HepG2 (cell line): Measurements from ENCODE around the gene RAN. TPM values are rescaled to one million over a fixed set of nuclear protein-coding genes. Genes with fewer than 3 reads are reported as not detected.
A peak's percentile ranks its signal among the peaks of the same experiment; 100 is the strongest.

Source experiments
- ARNT ChIP-seq: fragments of 450-650 bp; IDR thresholded peaks from 2 replicates; pipeline ENCODE4 v1.6.1; 2017
- CAMTA2 ChIP-seq: sonication (generic); formaldehyde crosslinking; IDR thresholded peaks from 2 replicates; pipeline ENCODE4 v1.4.0; 2020; ENCODE audit warnings: mild to moderate bottlenecking, missing genetic modification reagents, borderline replicate concordance
- CEBPG ChIP-seq: IDR thresholded peaks from 2 replicates; pipeline ENCODE4 v1.6.1; 2016
- EHMT2 ChIP-seq: fragments of 200-600 bp; sonication (generic); IDR thresholded peaks from 2 replicates; pipeline ENCODE4 v1.7.0; 2017; ENCODE audit warnings: antibody characterized with exemption, low read depth, low read length, borderline replicate concordance
- HNF4G ChIP-seq, 2 experiments: sonication (generic) in 1 of 2; formaldehyde crosslinking in 1 of 2; IDR thresholded peaks; 2 replicates each; pipeline versions ENCODE4 v1.4.0 to v1.6.1; 2011 to 2020; ENCODE audit warnings: borderline replicate concordance in 2 of 2, low read depth in 2 of 2, mild to moderate bottlenecking in 2 of 2, low read length in 1 of 2, missing genetic modification reagents in 1 of 2, moderate library complexity in 1 of 2
- MBD4 ChIP-seq: IDR thresholded peaks from 2 replicates; pipeline ENCODE4 v1.6.1; 2012; ENCODE audit warnings: low read length, inconsistent platforms, borderline replicate concordance
- NCOA2 ChIP-seq: sonication (generic); formaldehyde crosslinking; IDR thresholded peaks from 2 replicates; pipeline ENCODE4 v1.8.0; 2022; ENCODE audit warnings: inconsistent platforms
- RAD51 ChIP-seq: fragments of 450-650 bp; IDR thresholded peaks from 2 replicates; pipeline ENCODE4 v1.6.1; 2016; ENCODE audit warnings: borderline replicate concordance
- RBM22 ChIP-seq: fragments of 200-400 bp; formaldehyde crosslinking; optimal IDR thresholded peaks from 2 replicates; pipeline ENCODE3; 2017; ENCODE audit warnings: mild to moderate bottlenecking, low read length, moderate library complexity
- REL ChIP-seq: sonication (generic); formaldehyde crosslinking; conservative IDR thresholded peaks from 2 replicates; pipeline ENCODE4 v1.8.0; 2022; ENCODE audit warnings: mild to moderate bottlenecking, missing genetic modification reagents, moderate library complexity
- RFX1 ChIP-seq: fragments of 450-650 bp; IDR thresholded peaks from 2 replicates; pipeline ENCODE4 v1.6.1; 2017
- SMAD3 ChIP-seq: sonication (generic); formaldehyde crosslinking; IDR thresholded peaks from 2 replicates; pipeline ENCODE4 v1.4.0; 2020; ENCODE audit warnings: missing genetic modification reagents
- SOX5 ChIP-seq: IDR thresholded peaks from 2 replicates; pipeline ENCODE4 v1.6.1; 2016; ENCODE audit warnings: borderline replicate concordance
- SP2 ChIP-seq: sonication (generic); formaldehyde crosslinking; IDR thresholded peaks from 2 replicates; pipeline ENCODE4 v1.5.1; 2020; ENCODE audit warnings: mild to moderate bottlenecking, missing genetic modification reagents
- ZNF12 ChIP-seq: sonication (generic); formaldehyde crosslinking; IDR thresholded peaks from 2 replicates; pipeline ENCODE4 v1.5.0; 2020; ENCODE audit warnings: missing genetic modification reagents
- ZNF253 ChIP-seq: sonication (generic); formaldehyde crosslinking; IDR thresholded peaks from 2 replicates; pipeline ENCODE4 v1.8.0; 2022; ENCODE audit warnings: mild to moderate bottlenecking, missing genetic modification reagents, borderline replicate concordance
- ZNF564 ChIP-seq: sonication (generic); formaldehyde crosslinking; IDR thresholded peaks from 2 replicates; pipeline ENCODE4 v1.8.1; 2023; ENCODE audit warnings: mild to moderate bottlenecking, missing genetic modification reagents
- ZNF567 ChIP-seq: sonication (generic); formaldehyde crosslinking; IDR thresholded peaks from 2 replicates; pipeline ENCODE4 v1.8.1; 2023; ENCODE audit warnings: mild to moderate bottlenecking, missing genetic modification reagents, borderline replicate concordance
- ZNF614 ChIP-seq: IDR thresholded peaks from 2 replicates; pipeline ENCODE4 v1.6.1; 2018; ENCODE audit warnings: missing biosample characterization, missing genetic modification reagents, inconsistent platforms, borderline replicate concordance
- ZNF724P ChIP-seq: sonication (generic); formaldehyde crosslinking; IDR thresholded peaks from 2 replicates; pipeline ENCODE4 v1.8.0; 2022; ENCODE audit warnings: missing genetic modification reagents, borderline replicate concordance
- polyA plus RNA-seq, 8 experiments: library from polyadenylated mRNA; depleted of rRNA in 3 of 8; stranded (reverse) in 7 of 8; unstranded in 1 of 8; fragments of >200 nt; fragmentation: Illumina TruSeq in 4 of 8; extraction: Trizol in 4 of 8; gene quantifications; 2 replicates each; pipeline versions ENCODE4 v1.2.1 to v1.2.3, GENCODE V29; 2011 to 2016; ENCODE audit warnings: low read depth in 4 of 8, missing spikeins in 1 of 8, mixed read lengths in 1 of 8; ENCODE audit not compliant: insufficient read depth in 1 of 8
- total RNA-seq, 5 experiments: library from RNA; depleted of rRNA; stranded (reverse); fragments of >200 nt; fragmentation: Illumina TruSeq; extraction: Trizol; gene quantifications; 2 replicates each; pipeline ENCODE4 v1.2.3, GENCODE V29; 2016; ENCODE audit warnings: low read depth in 1 of 5
- TF ChIP-seq, protein P1 (sequence below): IDR thresholded peaks from 2 replicates; pipeline ENCODE4 v1.6.1; 2016; ENCODE audit warnings: missing compliant biosample characterization, missing genetic modification reagents, borderline replicate concordance
- TF ChIP-seq, protein P2 (sequence below): sonication (generic); formaldehyde crosslinking; IDR thresholded peaks from 2 replicates; pipeline ENCODE4 v1.5.0; 2020; ENCODE audit warnings: mild to moderate bottlenecking, missing genetic modification reagents
- TF ChIP-seq, protein P3 (sequence below): IDR thresholded peaks from 2 replicates; pipeline ENCODE4 v1.6.1; 2018; ENCODE audit warnings: missing genetic modification reagents, mild to moderate bottlenecking, missing compliant biosample characterization
- TF ChIP-seq, protein P4 (sequence below): sonication (generic); formaldehyde crosslinking; conservative IDR thresholded peaks from 2 replicates; pipeline ENCODE4 v1.4.0; 2020; ENCODE audit warnings: missing genetic modification reagents

The RAN gene
- total and polyA plus RNA-seq, 2 of the 13 experiments (the other 11 are each of a cell fraction or from before 2014, with no cell fraction given) = 1,335 to 1,630 TPM

DNA sequence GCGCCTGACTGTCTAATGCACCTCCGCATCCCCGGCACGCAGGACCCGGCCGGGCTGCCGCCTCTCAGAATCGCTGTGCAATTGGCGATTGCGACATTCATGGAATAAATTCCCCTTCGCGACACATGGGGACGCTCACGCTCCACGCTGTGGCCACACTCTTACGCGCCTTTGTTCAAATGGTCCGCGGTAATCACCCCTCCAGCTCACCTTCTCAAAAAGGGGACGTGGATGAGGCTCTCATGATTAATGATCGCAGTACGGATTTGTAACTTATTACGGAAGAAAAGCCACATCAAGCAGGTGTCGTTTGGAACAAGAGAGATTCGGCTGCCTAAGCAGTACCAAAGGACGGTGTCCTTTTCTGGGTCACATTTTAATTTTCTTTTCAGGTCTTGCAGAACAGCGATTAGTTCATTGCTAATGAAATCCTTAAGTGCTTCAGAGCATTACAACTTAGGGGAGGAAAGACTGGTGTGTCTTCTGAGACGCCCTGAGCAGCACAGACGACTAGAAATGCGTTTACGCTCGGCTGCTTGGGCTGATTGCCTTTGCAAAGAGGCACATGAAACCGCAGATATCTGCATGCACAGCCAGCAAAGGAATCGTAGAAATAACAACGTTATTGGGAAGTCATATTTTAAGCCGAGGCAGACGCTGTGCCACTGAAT lies 44.5 kb downstream of the RAN start (continued):
- TF ChIP-seq HNF4G (IDR thresholded peaks at IDR 0.05; ENCODE audit: borderline replicate concordance, low read depth, low read length) (no peak), HNF4G (CRISPR knock-in tag; IDR thresholded peaks at IDR 0.05; ENCODE audit: borderline replicate concordance, low read depth) (no peak), ZNF614 (CRISPR knock-in tag) (peak; percentile 76; the same call in 1 of the 2 replicates), MBD4 (no peak), SMAD3 (CRISPR knock-in tag) (no peak; the same call in 1 of the 2 replicates), NCOA2 (no peak), RBM22 (no peak), ZNF724P (CRISPR knock-in tag) (no peak), SOX5 (CRISPR knock-in tag) (0 out of 2 replicates have a peak, but pooled peaks have one; percentile 26), ARNT (no peak), CEBPG (CRISPR knock-in tag) (peak; percentile 99), ZNF564 (CRISPR knock-in tag) (no peak), EHMT2 (no peak), ZNF12 (CRISPR knock-in tag) (no peak), RFX1 (no peak), RAD51 (no peak), SP2 (CRISPR knock-in tag) (no peak), ZNF253 (CRISPR knock-in tag) (no peak), ZNF567 (CRISPR knock-in tag) (no peak), REL (CRISPR knock-in tag) (no peak), CAMTA2 (CRISPR knock-in tag) (no peak)
- TF ChIP-seq, protein P1, sequence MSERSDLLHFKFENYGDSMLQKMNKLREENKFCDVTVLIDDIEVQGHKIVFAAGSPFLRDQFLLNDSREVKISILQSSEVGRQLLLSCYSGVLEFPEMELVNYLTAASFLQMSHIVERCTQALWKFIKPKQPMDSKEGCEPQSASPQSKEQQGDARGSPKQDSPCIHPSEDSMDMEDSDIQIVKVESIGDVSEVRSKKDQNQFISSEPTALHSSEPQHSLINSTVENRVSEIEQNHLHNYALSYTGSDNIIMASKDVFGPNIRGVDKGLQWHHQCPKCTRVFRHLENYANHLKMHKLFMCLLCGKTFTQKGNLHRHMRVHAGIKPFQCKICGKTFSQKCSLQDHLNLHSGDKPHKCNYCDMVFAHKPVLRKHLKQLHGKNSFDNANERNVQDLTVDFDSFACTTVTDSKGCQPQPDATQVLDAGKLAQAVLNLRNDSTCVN (CRISPR knock-in tag) = peak; percentile 26; the same call in 1 of the 2 replicates
- TF ChIP-seq, protein P2, sequence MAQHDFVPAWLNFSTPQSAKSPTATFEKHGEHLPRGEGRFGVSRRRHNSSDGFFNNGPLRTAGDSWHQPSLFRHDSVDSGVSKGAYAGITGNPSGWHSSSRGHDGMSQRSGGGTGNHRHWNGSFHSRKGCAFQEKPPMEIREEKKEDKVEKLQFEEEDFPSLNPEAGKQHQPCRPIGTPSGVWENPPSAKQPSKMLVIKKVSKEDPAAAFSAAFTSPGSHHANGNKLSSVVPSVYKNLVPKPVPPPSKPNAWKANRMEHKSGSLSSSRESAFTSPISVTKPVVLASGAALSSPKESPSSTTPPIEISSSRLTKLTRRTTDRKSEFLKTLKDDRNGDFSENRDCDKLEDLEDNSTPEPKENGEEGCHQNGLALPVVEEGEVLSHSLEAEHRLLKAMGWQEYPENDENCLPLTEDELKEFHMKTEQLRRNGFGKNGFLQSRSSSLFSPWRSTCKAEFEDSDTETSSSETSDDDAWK (CRISPR knock-in tag) = no peak
- TF ChIP-seq, protein P3, sequence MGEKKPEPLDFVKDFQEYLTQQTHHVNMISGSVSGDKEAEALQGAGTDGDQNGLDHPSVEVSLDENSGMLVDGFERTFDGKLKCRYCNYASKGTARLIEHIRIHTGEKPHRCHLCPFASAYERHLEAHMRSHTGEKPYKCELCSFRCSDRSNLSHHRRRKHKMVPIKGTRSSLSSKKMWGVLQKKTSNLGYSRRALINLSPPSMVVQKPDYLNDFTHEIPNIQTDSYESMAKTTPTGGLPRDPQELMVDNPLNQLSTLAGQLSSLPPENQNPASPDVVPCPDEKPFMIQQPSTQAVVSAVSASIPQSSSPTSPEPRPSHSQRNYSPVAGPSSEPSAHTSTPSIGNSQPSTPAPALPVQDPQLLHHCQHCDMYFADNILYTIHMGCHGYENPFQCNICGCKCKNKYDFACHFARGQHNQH (CRISPR knock-in tag) = peak; percentile 52; the same call in 1 of the 2 replicates
- TF ChIP-seq, protein P4, sequence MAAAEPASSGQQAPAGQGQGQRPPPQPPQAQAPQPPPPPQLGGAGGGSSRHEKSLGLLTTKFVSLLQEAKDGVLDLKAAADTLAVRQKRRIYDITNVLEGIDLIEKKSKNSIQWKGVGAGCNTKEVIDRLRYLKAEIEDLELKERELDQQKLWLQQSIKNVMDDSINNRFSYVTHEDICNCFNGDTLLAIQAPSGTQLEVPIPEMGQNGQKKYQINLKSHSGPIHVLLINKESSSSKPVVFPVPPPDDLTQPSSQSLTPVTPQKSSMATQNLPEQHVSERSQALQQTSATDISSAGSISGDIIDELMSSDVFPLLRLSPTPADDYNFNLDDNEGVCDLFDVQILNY (CRISPR knock-in tag) = peak; percentile 71; the same call in 1 of the 2 replicates
